Effector memory CD4-positive, alpha-beta T cell (primary cell): Measurements from ENCODE around the gene POLL.

Experiments used
- DNase-seq, 3 donors: peaks; one replicate each; pipeline ENCODE4 v3.0.0-alpha.2; 2020
- H3K27ac ChIP-seq: 2 replicates; pipeline ENCODE4 v1.7.0; 2013; ENCODE audit warnings: mild to moderate bottlenecking, low read length, moderate library complexity; ENCODE audit not compliant: insufficient read depth, poor library complexity, severe bottlenecking
- H3K27me3 ChIP-seq: replicated peaks from 2 replicates; pipeline ENCODE4 v1.7.0; 2013; ENCODE audit warnings: mild to moderate bottlenecking, low read length; ENCODE audit not compliant: insufficient read depth, control insufficient read depth, poor library complexity, severe bottlenecking
- H3K36me3 ChIP-seq: 2 replicates; pipeline ENCODE4 v1.7.0; 2013; ENCODE audit warnings: mild to moderate bottlenecking, low read length, moderate library complexity; ENCODE audit not compliant: control insufficient read depth, insufficient read depth
- H3K4me1 ChIP-seq: 2 replicates; pipeline ENCODE4 v1.7.0; 2013; ENCODE audit warnings: low read length, mild to moderate bottlenecking; ENCODE audit not compliant: control insufficient read depth, insufficient read depth, poor library complexity, severe bottlenecking
- H3K4me3 ChIP-seq: 2 replicates; pipeline ENCODE4 v1.7.0; 2013; ENCODE audit warnings: low read length, low read depth, mild to moderate bottlenecking; ENCODE audit not compliant: insufficient read depth, poor library complexity, severe bottlenecking
- H3K9me3 ChIP-seq: 2 replicates; pipeline ENCODE4 v1.7.0; 2013; ENCODE audit warnings: mild to moderate bottlenecking, low read length, moderate library complexity; ENCODE audit not compliant: control insufficient read depth

Gene POLL

DNA sequence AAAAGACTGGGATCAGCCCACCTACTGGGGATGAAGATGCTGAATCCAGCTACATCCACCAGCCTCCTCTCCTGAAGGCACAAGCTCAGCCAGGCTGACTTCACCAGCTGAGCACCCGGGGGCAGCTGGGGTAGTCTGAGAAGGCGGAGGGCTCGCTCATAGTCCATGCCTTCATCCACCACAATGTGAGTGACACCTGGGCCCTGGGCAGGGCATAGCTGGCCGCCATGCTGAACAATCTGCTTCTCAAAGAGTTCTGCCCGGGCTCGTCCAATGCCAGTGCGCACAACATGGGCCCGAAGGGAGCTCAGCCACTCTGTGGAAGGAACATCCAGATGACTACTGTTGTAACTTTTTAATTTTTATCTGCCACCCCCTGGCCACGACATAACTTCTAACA, 2.2 kb downstream of the POLL start:
- Histone ChIP-seq H3K27ac (no peak overlapping the region), H3K36me3 (peaks cover 21% of the 10 kb centered on the region), H3K9me3 (no peaks in the 10 kb centered on the region), H3K4me1 (peaks cover 16% of the 10 kb centered on the region), H3K27me3 (no peaks in the 10 kb centered on the region), H3K4me3 (no peak overlapping the region)
- no peak for DNase-seq

DNA sequence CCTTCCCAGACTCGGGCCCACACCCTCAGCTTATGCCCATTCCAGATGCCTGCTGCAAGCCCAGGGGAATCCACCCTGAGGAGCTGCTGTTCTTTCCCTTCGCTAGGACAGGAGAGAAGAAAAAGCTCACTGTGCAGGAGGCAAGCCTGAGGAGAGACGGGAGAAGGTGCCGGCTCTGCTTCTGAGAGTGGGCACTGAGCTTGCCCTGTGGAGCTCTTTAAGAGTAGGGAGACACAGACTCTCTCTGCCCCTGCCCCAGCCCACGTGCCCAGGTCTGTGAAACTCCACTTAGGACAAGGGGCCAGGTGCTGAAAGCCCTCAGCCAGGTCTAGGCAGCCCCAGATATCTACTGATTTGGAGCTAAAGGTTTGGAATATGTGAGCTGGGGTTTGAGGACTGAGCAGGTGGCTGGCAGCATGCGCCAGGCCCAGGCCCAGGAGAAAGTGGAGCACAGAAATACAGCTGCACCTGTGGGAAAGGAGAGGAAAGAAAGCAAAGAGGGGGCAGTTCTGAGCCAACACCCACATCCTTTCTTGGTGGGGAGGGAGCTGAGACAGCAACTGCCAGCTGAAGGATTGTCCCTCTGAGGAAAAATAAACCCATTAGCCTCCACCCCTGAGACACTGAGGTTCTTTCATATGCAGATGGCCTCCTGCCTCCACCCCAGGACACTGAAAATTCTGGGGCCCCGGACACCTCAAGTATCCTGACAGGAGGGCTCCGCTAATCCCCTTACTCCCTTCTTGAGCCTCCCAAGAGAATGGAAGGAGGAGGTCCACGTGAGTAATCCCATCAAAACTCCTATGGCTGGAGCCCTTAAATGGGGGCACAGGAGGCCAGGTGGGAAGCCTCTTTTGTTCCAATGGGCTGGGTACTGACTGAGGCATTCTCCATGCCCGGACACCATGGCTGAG, 7.3 kb downstream of the POLL start:
- H3K9me3 ChIP-seq, result no peaks in the 10 kb centered on the region
- no peaks in the 10 kb centered on the region for H3K27me3 ChIP-seq
- H3K4me1 ChIP-seq, result no peaks in the 10 kb centered on the region
- H3K27ac ChIP-seq, result no peak overlapping the region
- no peak overlapping the region for H3K4me3 ChIP-seq
- DNase-seq, result no peak
- H3K36me3 ChIP-seq, result peaks cover 48% of the 10 kb centered on the region

DNA sequence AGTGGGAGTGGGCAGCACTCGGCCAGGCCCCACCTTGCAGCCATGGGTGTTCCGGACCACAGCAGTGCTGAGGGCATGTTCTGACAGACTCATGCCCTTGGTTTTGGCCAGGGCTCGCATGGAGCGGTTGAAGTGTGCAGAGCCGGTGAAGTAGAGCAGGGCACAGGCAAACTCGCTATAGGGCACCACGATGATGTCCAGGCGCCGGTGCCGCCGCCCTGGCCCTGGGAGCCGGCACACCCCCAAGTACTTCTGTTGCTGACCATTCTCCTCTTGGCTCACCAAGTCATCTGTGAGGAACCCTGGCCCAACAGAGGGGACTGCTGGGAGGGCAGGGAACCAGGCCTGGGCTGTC, 8.6 kb downstream of the POLL start:
- H3K27ac ChIP-seq, result no peak overlapping the region
- no peak for DNase-seq
- H3K27me3 ChIP-seq, result no peaks in the 10 kb centered on the region
- no peaks in the 10 kb centered on the region for H3K4me1 ChIP-seq
- H3K9me3 ChIP-seq, result no peaks in the 10 kb centered on the region
- H3K36me3 ChIP-seq, result peaks cover 45% of the 10 kb centered on the region
- no peak overlapping the region for H3K4me3 ChIP-seq

DNA sequence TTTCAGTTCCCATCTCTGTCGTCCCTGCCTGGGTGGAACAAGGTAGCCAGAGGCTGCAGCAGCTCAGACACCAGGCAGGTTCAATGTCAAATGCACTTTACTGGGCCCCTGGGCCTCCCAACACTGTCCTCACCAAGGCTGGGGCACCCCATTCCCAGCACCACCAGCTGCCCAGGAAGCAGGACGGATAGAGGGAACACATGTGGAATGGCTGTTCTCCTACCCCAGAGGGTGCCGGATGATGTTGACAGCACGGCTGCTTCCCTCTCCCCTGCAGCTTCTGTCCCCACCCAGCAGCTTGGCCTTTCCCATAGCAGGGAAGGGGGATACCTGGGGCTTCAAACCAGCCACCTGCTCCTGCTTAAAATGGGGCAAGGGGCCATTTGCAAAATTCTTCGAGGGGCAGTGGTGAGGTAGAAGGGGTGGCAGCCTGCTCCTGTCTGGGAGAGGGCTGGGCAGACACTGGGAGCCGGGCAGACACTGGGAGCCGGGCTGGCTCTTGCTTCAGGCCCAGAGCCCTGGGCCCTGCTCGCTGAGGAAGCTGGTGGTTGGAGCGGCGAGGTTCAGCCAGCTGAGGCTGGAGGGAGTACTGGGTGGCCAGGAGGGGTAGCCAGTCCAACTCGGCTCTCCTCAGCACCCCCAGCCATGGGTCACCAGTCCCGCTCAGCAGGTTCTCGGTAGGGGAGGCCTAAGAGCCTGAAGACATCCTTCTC, 9.1 kb downstream of the POLL start:
- no peak for DNase-seq
- peaks cover 42% of the 10 kb centered on the region for H3K36me3 ChIP-seq
- no peak overlapping the region for H3K27ac ChIP-seq
- H3K4me3 ChIP-seq, result no peak overlapping the region
- no peaks in the 10 kb centered on the region for H3K4me1 ChIP-seq
- H3K27me3 ChIP-seq, result no peaks in the 10 kb centered on the region
- H3K9me3 ChIP-seq, result no peaks in the 10 kb centered on the region

DNA sequence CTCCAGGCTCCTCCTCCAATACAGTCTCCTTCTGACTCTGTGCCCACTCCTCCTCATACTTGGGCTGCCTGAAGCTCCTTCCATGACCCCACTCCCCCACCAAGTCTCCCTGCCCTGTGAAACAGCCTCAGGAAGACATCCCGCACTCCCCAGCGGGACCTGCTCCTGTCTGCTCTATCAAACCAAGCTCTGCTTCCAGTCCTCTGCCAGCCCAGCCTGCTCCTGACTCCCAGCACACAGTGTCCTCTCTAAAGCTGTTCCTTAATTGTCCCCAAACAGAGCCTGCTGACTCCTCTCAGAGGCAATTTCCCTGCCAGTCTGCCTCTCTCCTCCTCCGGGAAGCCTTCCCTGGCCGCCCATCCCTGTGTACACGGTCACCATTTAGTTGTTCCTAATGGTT, 9.9 kb downstream of the POLL start:
- Histone ChIP-seq H3K4me1 (no peaks in the 10 kb centered on the region), H3K9me3 (no peaks in the 10 kb centered on the region), H3K27me3 (no peaks in the 10 kb centered on the region), H3K36me3 (peaks cover 34% of the 10 kb centered on the region), H3K4me3 (no peak overlapping the region), H3K27ac (no peak overlapping the region)
- DNase-seq, result no peak

DNA sequence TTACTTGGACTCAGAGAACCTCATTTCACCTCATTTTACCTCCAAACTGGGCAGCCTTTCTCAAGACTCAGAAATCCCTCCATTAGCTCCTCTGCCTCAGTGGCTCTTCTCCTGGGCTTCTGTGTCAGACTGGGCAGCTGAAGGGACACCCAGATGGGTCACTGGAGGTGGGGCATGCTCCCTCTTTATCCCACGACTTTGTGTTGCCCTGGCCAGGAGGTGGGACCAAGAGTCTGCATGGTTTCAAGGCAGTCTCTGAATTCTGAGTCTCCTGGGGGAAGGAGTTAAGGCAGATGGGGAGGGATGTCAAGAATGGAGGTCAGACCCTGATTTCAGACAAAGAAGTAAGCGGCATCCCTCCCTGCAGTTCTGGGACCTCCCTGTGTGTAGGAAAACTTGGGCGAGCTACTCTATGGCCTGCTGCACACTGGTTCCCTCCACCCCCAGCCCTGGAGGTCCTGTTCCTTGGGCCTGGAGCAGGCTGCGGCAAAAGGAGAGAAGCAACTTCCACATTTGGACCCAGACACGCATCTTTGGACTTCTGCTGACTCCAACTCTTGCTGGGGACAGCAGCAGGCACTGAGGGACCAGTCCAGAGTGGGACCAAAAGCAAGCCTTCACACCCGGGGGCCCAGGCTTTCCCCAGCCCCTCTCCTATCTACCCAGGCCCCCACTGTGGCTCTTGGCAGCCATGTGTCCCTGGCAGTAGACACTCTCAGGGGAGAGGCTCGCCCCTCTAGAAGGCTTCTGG, 10.8 kb downstream of the POLL start:
- Histone ChIP-seq H3K27ac (no peak overlapping the region), H3K9me3 (no peaks in the 10 kb centered on the region), H3K4me3 (no peak overlapping the region), H3K36me3 (peaks cover 27% of the 10 kb centered on the region), H3K27me3 (no peaks in the 10 kb centered on the region), H3K4me1 (no peaks in the 10 kb centered on the region)
- no peak for DNase-seq

DNA sequence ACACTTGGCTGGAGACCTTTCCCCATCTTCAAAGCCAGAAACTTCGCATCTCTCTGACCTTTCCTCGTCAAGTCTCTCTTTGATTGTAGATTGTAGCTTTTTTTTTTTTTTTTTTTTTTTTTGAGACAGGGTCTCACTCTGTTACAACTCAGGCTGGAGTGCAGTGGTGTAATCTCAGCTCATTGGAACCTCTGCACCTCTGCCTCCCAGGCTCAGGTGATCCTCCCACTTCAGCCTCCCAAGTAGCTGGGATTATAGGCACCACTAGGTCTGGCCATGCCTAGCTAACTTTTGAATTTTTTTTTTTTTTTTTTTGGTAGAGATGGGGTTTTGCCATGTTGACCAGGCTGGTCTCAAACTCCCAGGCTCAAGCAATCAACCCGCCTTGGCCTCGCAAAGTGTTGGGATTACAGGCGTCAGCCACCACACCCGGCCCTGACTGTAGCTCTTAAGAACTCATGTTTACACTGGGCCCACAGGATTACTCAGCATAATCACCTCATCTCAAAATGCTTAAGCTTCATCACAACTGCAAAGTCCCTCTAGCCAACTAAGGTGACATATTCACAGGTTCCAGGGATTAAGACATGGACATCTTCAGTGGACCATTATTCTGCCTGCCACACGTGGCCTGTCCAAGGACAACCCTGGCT, 11.7 kb downstream of the POLL start:
- peaks cover 27% of the 10 kb centered on the region for H3K36me3 ChIP-seq
- no peaks in the 10 kb centered on the region for H3K4me1 ChIP-seq
- no peak overlapping the region for H3K4me3 ChIP-seq
- H3K9me3 ChIP-seq, result no peaks in the 10 kb centered on the region
- no peaks in the 10 kb centered on the region for H3K27me3 ChIP-seq
- H3K27ac ChIP-seq, result no peak overlapping the region
- no peak for DNase-seq

DNA sequence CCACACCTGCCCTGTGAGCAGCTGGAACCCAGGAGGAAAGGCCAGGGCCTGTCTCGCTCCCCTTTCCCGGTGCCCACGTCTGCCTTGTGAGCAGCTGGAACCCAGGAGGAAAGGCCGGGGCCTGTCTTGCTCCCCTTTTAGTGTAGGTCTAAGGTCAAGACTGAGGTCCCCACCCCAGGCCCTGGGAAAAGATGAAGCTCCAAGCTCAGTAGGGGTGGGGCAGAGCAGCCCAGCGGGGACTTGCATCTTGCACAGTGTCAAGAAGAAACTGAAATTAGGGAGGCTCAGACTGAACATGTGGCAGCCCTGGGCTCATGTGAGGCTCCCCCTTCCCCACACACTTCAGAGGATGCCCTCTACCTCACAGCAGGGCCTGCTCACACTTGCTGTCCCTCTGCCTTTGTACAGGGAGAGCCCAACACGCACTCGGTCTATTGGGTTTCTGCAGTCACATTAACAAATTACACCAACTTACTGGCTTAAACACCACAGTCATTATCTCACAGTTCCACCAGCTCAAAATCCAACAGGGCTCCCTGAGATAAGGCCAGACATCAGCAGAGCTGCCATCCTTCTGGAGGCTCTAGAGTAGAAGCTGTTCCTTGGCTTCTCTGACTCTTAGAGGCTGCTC, 12.4 kb downstream of the POLL start:
- no peak for DNase-seq
- Histone ChIP-seq H3K4me3 (no peak overlapping the region), H3K27me3 (no peaks in the 10 kb centered on the region), H3K9me3 (no peaks in the 10 kb centered on the region), H3K36me3 (peaks cover 27% of the 10 kb centered on the region), H3K4me1 (peaks cover under 1% of the 10 kb centered on the region), H3K27ac (no peak overlapping the region)

DNA sequence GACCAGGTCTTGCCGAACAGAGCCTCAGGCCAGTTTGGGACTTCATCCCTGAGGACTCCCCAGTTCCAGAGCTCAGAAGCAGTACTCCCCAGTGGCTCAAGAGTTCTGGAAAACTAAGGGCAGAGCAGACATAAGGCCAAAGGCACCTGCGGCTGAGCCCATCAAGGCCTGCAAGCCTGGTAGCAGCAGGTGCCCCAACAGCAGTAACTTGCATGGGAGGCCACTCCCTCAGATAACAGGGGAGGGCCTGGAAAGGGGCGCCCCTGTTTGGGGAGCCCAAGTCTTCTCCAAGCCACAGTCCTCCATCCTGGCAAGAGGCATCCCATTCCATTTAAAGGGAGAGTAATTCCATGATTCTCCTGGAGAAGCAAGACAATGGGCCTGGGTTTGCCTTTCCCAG, 13.0 kb downstream of the POLL start:
- Histone ChIP-seq H3K4me1 (peaks cover 6% of the 10 kb centered on the region), H3K9me3 (no peaks in the 10 kb centered on the region), H3K27ac (no peak overlapping the region), H3K27me3 (no peaks in the 10 kb centered on the region), H3K36me3 (peaks cover 22% of the 10 kb centered on the region), H3K4me3 (no peak overlapping the region)
- no peak for DNase-seq
